ENCODE measurements around the gene GYS1. TPM values are rescaled to one million over a fixed set of nuclear protein-coding genes. Genes with fewer than 3 reads are reported as not detected.

Gene GYS1
- polyA plus RNA-seq, 1 experiment, result 19.5 TPM

DNA sequence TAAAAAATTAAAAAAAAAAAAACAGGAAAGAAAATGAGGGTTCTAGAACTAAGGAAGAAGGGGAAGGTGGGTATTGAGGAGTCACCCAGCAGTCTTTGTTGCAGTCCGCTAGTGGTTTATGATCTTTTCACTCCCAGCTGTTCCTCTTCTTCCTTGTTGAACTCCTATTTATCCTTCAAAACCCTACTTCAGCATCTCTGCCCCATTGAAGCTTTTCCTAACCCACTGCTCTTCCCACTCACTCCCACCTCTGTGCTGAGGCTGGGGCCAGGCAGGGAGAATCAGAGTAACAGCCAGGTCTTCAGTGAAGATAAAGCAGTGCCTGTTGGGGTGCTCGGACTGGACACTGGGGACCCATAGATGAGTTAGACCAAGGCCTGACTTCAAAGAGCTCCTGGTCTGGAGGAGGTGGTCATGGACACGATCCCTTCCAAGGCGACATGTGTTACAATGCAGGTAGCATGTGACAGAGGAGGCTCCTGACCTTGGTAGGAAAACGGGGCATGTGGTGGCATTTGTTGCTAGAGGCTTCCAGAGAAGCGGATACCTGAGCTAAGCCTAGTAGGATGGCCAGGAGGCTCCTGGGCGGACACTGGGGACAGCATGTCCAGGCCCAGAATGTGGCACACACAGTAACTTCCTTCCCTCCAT, 12.0 kb upstream of the GYS1 start:
- Histone ChIP-seq H3K4me3 (ENCODE audit: low read depth, low read length) (no peak overlapping the region), H3K27me3 (ENCODE audit: control insufficient read depth, insufficient read depth, low read length) (no peaks in the 10 kb centered on the region), H3K27ac (ENCODE audit: low read depth, low read length) (no peak overlapping the region), H3K9me3 (ENCODE audit: control insufficient read depth, insufficient read depth, low read length) (no peaks in the 10 kb centered on the region; the same call in 1 of the 2 replicates)
- no peak for DNase-seq (ENCODE audit: low read depth, low spot score)
- ChIA-PET POLR2A (interaction anchor here (1.1 kb wide), 1 partner anchor 12 kb away, joined by 3 read pairs; the partner anchor contains the start of gene GYS1), CTCF (interaction anchor here (2.2 kb wide), 1 partner anchor 11 kb away, joined by 15 read pairs; the partner anchor contains the start of genes GYS1 and RUVBL2)
- no peak for TF ChIP-seq CTCF (IDR thresholded peaks at IDR 0.05; ENCODE audit: low read depth, low read length)

- H3K9me3 ChIP-seq (ENCODE audit: control insufficient read depth, insufficient read depth, low read length), result no peaks in the 10 kb centered on the region; the same call in 1 of the 2 replicates
- TF ChIP-seq CTCF (IDR thresholded peaks at IDR 0.05; ENCODE audit: low read depth, low read length), result no peak
- DNase-seq (ENCODE audit: low read depth, low spot score), result no peak
- H3K4me3 ChIP-seq (ENCODE audit: low read depth, low read length), result no peak overlapping the region
- POLR2A ChIA-PET, result interaction anchor here (1.0 to 1.1 kb wide), 2 partner anchors 11 to 195 kb away, joined by 3 read pairs; partner anchors contain the start of gene GYS1
- CTCF ChIA-PET, result interaction anchor here (0.6 to 2.2 kb wide), 5 partner anchors 10 to 195 kb away, joined by 3 to 15 read pairs (median 3); partner anchors contain the start of genes GYS1 and RUVBL2
- H3K27me3 ChIP-seq (ENCODE audit: control insufficient read depth, insufficient read depth, low read length), result no peaks in the 10 kb centered on the region
- no peak overlapping the region for H3K27ac ChIP-seq (ENCODE audit: low read depth, low read length)
Measured at GRCh38 chr19:49004133-49004532, 11.0 kb upstream of the GYS1 start.

- TF ChIP-seq CTCF (IDR thresholded peaks at IDR 0.05; ENCODE audit: low read depth, low read length), result peak; percentile 85
- DNase-seq (ENCODE audit: low read depth, low spot score), result peak; percentile 43
- H3K9me3 ChIP-seq (ENCODE audit: control insufficient read depth, insufficient read depth, low read length), result no peaks in the 10 kb centered on the region
- no peaks in the 10 kb centered on the region for H3K27me3 ChIP-seq (ENCODE audit: control insufficient read depth, insufficient read depth, low read length)
- H3K27ac ChIP-seq (ENCODE audit: low read depth, low read length), result no peak overlapping the region
- ChIA-PET CTCF (interaction anchor here (0.6 to 3.5 kb wide), 27 partner anchors 9 to 538 kb away, joined by 3 to 30 read pairs (median 4); partner anchors contain the start of gene CGB7), POLR2A (interaction anchor here (0.6 kb wide), 2 partner anchors 18 to 128 kb away, joined by 3 read pairs; partner anchors contain the start of gene PPP1R15A)
- H3K4me3 ChIP-seq (ENCODE audit: low read depth, low read length), result no peak overlapping the region
Measured at GRCh38 chr19:48999481-49000325, 6.6 kb upstream of the GYS1 start.

- peak; percentile 55 for TF ChIP-seq CTCF (IDR thresholded peaks at IDR 0.05; ENCODE audit: low read depth, low read length)
- Histone ChIP-seq H3K9me3 (ENCODE audit: control insufficient read depth, insufficient read depth, low read length) (no peaks in the 10 kb centered on the region), H3K27ac (ENCODE audit: low read depth, low read length) (no peak overlapping the region), H3K4me3 (ENCODE audit: low read depth, low read length) (no peak overlapping the region), H3K27me3 (ENCODE audit: control insufficient read depth, insufficient read depth, low read length) (no peaks in the 10 kb centered on the region)
- POLR2A ChIA-PET, result interaction anchor here (0.7 to 0.8 kb wide), 2 partner anchors 84 to 126 kb away, joined by 3 to 4 read pairs; partner anchors contain the start of gene PPP1R15A
- no peak for DNase-seq (ENCODE audit: low read depth, low spot score)
- CTCF ChIA-PET, result interaction anchor here (0.7 to 3.5 kb wide), 12 partner anchors 10 to 210 kb away, joined by 3 to 28 read pairs (median 4); a partner anchor contains a TSS
Measured at GRCh38 chr19:48997972-48998371, 4.9 kb upstream of the GYS1 start.

All from AG04450 (cell line).